ENCODE measurements around the gene GKN2.

The GKN2 gene, protein sequence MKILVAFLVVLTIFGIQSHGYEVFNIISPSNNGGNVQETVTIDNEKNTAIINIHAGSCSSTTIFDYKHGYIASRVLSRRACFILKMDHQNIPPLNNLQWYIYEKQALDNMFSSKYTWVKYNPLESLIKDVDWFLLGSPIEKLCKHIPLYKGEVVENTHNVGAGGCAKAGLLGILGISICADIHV

GRCh38 chr2:68952887-68953521, at the start of gene GKN2:
Gene GKN2, minus strand, starts transcription at chr2:68952893. Its CDS starts 32 bp downstream, at chr2:68952861.
- no peak for DNase-seq (ENCODE audit: low read depth in 2 of 2)

DNA sequence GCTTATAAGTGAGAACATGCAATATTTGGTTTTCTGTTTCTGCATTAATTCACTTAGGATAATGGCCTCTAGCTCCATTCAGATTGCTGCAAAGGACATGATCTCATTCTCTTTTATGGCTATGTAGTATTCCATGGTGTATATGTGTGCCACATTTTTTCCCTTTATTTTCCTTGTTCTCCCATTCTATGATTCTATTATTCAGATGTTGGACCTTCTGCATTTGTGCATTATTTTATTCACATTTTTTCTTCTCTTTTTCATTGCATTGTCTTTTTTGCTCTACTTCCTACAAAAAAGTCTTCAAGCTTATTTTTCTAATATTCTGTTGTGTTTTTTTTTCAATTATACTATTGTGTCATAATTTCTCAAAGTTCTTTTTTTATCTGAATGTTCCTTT, 49.2 kb upstream of the GKN2 start:
- no peak for DNase-seq (ENCODE audit: low read depth in 2 of 2)

DNA sequence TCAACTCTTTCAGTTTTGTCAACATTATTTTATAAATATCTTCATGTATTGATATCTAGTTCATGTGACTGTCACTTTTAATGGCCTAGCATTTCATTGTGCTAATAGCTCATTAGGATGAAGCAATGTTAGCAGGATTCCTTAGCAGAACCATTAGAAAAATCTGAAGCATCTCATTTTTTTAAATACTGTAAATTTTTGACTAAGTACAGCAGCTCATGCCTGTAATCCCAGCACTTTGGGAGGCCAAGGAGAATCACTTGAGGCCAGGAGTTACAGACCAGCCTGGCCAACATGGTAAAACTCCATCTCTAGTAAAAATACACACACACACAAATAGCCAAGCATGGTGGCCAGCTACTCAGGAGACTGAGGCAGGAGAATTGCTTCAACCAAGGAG, 44.7 kb upstream of the GKN2 start:
- no peak for DNase-seq (ENCODE audit: low read depth in 2 of 2)

- no peak for DNase-seq (ENCODE audit: low read depth in 2 of 2)
Observed at GRCh38 chr2:68995916-68996315, 43.2 kb upstream of the GKN2 start.

- no peak for DNase-seq (ENCODE audit: low read depth in 2 of 2)
Observed at GRCh38 chr2:68994864-68995263, 42.2 kb upstream of the GKN2 start.

DNA sequence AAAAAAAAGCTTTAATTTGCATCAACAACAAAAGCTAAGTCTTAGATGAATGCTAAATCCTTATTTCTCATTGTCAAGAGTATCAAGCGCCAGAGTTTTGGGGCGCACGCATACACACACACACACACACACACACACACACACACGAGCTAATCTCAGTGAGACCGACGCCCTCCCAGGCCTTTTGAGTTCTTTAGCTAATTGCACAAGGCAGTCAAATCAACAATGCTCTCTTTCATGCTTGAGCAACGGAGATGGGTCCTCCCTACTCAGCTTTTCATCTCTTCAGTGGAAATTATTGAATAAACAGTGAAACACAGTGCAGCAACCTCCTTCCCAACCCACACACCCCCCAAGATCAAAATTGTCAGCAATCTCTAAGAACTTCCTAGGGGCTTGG, 41.0 kb upstream of the GKN2 start:
- no peak for DNase-seq (ENCODE audit: low read depth in 2 of 2)

DNA sequence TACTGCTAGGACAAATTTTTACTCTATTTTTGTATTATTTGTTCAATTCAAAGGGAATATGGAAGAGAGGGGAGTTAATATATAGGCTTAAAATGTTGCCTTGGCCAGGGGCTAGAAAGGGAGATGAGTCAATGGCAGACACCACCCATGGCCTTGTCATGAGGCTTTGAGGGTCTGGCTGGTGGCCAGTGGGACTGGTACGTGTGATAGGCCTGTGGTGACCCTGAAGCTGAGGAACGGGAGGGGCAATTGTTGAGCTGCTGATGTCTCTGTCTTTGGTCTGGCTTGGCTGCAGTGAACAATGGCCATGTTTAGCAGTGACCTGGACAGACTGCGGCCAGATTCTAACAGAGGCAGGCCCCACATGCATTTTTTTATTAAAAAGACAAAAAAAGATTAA, 40.2 kb upstream of the GKN2 start:
- DNase-seq (ENCODE audit: low read depth in 2 of 2): no peak

- no peak for DNase-seq (ENCODE audit: low read depth in 2 of 2)
Observed at GRCh38 chr2:68992341-68992740, 39.6 kb upstream of the GKN2 start.

DNA sequence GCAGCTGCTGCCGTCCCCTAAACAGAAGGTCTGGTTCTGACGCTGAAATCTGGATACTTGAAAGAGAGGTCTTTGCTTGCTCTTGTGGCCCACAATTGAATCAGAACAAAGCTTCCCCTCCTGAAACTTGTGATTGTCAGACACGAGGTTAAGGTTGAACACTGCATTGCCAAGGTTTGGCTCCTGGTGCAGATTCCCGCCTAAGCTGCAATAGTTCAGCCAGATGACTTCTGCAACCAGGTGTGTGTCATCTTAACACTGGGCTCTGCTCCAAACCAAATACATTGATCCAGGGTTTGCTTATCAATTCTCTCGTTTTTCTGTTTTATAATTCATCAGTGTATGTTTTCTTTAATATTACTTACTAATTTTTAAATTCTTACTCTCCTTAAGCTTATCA, 36.3 kb upstream of the GKN2 start:
- no peak for DNase-seq (ENCODE audit: low read depth in 2 of 2)

DNA sequence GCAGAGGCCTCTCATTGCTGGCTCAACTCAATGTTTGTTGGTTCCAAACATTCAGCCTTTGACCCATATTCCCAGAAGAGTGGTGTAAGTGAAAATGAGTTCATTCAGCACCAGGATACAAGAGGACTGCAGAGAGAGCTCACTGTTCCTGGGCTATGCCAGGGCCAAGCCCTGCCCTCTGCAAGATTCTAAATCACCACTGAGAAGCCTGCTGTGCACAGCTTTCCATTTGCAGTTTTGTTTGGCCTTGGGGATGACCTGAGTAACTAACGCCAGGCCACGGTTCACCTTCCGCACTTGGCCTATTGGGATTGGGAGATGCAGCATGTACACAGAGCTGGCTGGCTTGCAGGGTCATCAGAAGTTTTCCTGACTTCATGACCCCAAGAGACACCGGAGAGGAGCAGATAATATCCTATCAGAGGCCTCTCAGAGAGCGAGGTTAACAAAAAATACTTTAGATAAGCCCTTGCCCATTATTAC, 34.4 kb upstream of the GKN2 start:
- DNase-seq (ENCODE audit: low read depth in 2 of 2): no peak

GRCh38 chr2:68980956-68981355, 28.3 kb upstream of the GKN2 start:
- DNase-seq (ENCODE audit: low read depth in 2 of 2): no peak

GRCh38 chr2:68978098-68978497, 25.4 kb upstream of the GKN2 start:
- DNase-seq (ENCODE audit: low read depth in 2 of 2): no peak

- DNase-seq (ENCODE audit: low read depth in 2 of 2): no peak
Observed at GRCh38 chr2:68977453-68977852, 24.8 kb upstream of the GKN2 start.

GRCh38 chr2:68975844-68976243, 23.2 kb upstream of the GKN2 start:
- DNase-seq (ENCODE audit: low read depth in 2 of 2): no peak

GRCh38 chr2:68974946-68975665, 22.4 kb upstream of the GKN2 start:
- no peak for DNase-seq (ENCODE audit: low read depth in 2 of 2)

GRCh38 chr2:68974251-68974650, 21.6 kb upstream of the GKN2 start, which contains the start of gene GKN1:
Gene GKN1, plus strand, starts transcription at chr2:68974636. Its CDS starts 42 bp downstream, at chr2:68974678.
- DNase-seq (ENCODE audit: low read depth in 2 of 2): no peak

DNA sequence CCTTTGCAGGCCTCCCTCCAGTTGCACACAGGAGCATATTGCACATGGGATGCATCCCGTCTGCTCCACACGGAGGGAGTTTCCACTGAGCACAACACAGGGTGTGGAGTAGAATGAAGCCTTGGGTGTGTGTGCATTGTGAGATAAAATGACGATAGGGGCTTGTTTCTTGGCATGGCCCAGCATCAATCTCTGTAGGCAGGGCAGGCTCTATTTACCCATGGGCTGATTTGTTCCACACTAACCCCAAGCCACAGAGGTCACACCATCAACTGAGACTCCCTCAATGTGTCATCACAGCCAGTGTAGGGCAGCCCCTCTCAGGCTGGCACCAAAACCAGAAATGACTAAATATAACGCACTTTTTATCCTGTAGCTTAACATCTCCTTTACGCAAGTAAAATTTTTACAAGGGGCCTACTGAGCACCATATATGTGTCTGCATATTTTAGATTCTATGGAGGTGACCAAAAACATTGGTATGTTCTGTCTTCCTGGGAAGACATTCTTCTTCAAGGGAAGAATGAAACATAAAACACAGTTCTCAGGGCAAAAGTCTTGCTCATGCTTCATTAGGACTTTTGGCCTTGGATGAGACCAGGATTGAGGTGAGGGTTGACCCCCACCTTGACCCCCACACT, 19.0 kb upstream of the GKN2 start:
- no peak for DNase-seq (ENCODE audit: low read depth in 2 of 2)

DNA sequence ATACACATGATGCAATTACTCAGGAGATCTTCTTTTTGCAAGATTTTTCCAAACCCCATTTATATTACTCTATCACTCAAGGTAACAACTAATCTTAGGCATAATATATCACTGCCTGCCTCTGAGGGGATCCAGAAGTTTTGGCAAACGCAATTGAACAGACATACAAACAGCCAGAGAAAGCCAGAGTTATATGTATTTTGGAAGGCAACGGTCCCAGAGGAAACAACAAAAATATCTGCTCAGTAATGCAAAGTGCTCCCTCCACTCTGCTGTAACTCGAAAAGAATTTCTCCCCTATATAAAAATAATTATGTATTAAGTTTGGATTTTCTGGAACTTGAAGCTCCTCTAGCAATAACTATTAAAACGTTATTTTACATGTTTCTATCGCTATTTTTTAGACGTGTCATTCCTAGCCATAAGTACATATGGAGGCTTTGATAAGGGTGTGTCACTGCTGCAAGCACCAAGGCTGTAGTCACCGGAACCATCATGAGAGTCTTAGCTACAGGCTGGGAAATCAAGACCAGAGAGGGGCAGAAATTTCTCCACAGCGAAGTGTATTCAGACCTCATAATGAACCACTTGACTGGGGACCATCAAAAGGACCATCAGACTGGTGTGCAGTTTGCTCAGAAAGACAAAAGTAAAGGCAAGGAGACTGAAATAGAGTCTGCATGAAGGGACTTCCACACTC, 18.0 kb upstream of the GKN2 start:
- DNase-seq (ENCODE audit: low read depth in 2 of 2): no peak

DNA sequence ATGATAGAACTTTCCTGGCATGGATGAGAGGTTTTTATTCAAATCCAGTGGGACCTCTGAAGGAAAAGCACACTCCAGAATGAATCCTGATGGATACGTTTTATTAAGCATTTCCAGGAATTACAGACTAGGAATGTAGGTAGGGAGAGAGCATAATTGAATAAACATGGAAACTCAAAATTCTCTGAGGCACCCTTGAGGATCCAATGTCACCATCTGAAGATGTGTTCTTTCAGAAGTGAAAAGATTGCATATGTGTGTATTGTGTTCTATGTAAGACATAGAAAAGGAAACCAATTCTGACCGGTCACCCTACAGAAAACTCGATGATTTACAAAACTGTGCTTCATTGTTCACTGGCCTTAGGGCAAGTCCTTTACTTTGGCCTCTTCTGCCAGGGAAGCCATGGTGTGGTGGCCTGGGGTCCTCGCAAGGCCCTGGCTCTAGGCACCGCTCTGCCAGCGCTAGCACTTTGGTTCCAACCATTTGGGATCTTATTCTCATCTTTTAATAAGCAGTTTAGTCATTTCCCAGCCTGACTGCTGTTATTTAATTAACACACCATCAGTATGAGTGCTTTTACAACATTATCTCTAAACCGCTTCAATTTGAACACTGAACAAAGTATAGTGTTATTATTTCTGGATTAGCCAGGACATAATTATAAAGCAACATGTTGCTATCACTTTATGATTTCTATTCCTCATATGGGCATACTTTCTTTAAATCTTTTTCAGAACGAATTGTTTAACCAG, 17.2 kb upstream of the GKN2 start:
- no peak for DNase-seq (ENCODE audit: low read depth in 2 of 2)

DNA sequence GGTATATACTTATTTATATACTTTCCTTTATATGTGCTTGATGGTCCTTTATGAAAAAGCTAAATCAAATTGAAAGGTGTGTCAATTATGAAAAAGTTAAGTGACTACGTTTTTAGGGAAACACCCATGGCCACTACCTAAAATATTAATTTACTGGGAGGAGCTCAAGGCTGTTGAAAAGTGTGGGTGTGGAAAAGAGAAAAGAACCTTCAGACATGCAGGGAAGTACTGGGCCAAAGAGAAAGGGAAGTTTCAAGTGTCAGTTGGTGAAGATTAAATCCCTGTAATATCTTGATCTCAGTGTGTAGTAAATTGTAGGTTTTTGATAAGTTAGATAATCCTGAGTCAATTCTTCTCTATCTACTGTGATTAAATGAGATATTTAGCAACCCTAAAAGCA, 15.5 kb upstream of the GKN2 start:
- no peak for DNase-seq (ENCODE audit: low read depth in 2 of 2)

DNA sequence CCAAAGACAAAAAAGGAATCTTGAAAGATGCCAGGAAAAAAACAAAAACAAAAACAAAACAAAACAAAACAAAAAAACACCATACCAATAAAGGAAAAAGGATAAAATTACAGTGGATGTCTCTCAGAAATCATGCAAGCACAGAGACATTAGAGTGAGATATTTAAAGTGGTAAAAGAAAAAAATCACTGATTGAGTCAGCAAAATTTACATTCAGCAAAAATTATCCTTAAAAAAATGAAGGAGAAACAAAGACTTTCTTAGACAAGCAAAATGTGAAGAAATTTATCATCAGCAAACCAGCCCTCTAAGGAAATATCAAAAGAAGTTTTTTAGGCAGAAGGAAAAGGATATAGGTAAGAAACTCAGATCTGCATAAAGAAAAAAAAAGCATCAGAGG, 11.6 kb upstream of the GKN2 start:
- DNase-seq (ENCODE audit: low read depth in 2 of 2): no peak
